Testis (tissue), 2 donors: ENCODE measurements around the gene IRS1.

Experiments
- POLR2A ChIP-seq: fragments of 450-650 bp; IDR thresholded peaks from one replicate; pipeline ENCODE4 v1.6.1; 2017; ENCODE audit warnings: antibody characterized with exemption, mild to moderate bottlenecking, moderate library complexity
- TF ChIP-seq, protein P1 (sequence below), 3 experiments: fragments of 450-650 bp in 2 of 3; fragments of 200-600 bp in 1 of 3; sonication (generic) in 1 of 3; IDR thresholded peaks; one replicate each; pipeline ENCODE4 v1.5.1; 2016 to 2019; ENCODE audit warnings: antibody characterized with exemption in 3 of 3, mild to moderate bottlenecking in 2 of 3, moderate library complexity in 1 of 3

GRCh38 chr2:226694586-226695284, 104.9 kb downstream of the IRS1 start:
- TF ChIP-seq, protein P1, sequence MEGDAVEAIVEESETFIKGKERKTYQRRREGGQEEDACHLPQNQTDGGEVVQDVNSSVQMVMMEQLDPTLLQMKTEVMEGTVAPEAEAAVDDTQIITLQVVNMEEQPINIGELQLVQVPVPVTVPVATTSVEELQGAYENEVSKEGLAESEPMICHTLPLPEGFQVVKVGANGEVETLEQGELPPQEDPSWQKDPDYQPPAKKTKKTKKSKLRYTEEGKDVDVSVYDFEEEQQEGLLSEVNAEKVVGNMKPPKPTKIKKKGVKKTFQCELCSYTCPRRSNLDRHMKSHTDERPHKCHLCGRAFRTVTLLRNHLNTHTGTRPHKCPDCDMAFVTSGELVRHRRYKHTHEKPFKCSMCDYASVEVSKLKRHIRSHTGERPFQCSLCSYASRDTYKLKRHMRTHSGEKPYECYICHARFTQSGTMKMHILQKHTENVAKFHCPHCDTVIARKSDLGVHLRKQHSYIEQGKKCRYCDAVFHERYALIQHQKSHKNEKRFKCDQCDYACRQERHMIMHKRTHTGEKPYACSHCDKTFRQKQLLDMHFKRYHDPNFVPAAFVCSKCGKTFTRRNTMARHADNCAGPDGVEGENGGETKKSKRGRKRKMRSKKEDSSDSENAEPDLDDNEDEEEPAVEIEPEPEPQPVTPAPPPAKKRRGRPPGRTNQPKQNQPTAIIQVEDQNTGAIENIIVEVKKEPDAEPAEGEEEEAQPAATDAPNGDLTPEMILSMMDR (IDR thresholded peaks at IDR 0.05) = no peak
- TF ChIP-seq POLR2A = no peak
